Occipital lobe (tissue), 2 donors: Measurements from ENCODE around the gene DAAM1. TPM values are rescaled to one million over a fixed set of nuclear protein-coding genes. Genes with fewer than 3 reads are reported as not detected.

Experiments used
- DNase-seq: peaks from one replicate; lab custom pipeline; 2025; lab: John Stamatoyannopoulos, UW
- total RNA-seq: library from RNA; depleted of rRNA; stranded (reverse); fragments of >200 nt; gene quantifications from one replicate; pipeline ENCODE4 v1.2.3, GENCODE V29; 2014

The DAAM1 gene
- total RNA-seq, 1 donor from 2014 or later = 182 TPM

DNA sequence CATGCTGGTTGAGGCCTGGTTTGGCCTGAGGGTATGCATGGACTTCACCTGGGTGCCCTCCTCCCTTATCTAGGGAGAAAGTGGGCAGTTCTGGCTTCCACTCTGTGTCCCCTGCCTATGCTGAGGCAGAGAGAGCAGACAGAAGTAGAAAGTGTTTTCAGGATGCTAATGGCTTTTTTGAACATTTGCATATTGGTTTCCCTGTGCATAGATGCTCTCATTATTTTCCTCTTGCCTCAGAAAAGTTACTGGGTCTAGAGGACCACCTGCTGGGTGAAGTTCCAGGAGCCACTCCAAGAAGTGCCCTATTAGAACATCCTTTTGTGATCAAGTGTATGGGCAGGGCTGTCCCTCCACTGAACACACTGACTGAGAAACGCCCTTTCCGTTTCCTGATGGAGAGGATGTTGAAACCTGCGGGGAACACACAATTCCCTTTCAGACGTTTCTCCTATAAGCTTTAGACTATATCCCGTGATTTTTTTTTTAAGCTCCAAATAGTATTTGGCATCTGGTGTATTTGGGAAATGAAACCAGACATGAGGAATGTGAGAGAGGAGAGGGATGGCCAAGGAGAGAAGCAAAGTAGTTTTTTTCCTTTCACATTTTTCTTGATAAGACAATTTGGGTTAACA, 66.6 kb downstream of the DAAM1 start:
- DNase-seq = no peak

DNA sequence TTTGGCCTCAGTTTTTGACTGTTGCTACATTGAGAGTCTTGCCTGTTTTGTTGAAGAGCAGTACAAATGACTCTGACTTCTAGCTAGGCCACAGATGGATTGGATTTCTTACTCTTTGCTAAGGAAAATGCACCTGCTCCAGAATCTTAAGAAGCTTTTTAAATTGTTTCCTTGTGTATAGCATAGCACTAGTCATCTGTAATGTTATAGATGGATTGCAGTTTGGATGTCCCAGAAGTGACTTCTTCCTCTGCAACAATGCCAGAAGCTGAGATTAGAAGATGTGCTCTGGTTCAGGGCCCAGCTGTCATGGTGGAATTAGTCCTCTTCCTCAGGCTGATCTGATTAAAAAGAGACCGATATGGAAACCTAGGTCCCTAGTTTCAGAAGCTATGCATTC, 67.9 kb downstream of the DAAM1 start:
- no peak for DNase-seq

DNA sequence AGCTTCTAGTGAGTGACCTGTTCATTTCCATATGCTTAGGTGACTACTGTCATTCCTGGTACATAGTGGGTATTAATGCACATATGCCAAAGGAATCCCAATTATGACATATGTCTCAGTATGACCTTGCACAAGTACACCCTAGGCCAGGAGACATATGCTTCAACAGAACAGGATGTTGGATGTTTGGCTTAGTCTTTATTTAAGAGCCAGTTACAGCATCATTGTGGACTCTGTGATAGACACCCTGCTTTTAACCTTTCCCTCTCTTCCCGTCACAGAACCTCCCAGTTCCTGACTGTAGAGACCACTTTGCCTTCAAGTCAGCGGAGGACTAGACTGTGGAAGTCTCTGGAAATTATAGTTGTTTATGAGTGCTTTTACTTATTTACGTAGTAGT, 72.9 kb downstream of the DAAM1 start:
- DNase-seq = no peak

DNA sequence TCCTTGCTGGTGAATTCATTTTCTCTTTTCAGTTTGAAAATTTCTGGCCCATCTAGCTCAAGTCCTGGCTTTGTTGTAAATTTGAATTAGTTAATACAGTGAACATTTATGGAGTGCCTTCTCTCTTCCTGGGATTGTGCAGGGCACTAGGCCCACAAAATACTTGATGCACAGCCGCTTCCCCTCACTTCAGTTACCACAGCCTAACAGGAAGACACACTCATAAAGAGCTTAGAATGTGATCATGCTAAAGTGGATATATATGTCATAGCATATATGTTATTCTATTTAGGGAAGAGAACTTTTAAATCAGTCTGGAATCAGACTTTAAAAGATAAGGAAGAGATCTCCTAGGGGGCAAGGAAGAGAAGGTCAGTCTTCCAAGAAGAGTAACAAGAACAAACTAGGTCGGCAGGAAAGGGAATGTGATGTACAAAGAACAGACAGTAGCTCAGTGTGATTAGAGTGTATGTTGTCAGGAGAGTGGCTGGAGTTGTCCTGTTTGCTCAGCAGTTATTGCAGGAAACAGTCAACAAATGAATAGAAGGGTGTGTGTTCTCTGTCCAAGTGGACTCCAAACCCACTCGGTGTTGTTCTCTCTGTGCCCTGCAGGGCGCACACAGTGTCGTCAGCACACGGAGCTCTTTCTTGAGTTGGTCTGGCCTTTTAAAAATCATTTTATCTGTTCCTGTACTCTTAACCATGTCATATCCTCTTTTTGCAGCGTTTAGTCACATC, 74.4 kb downstream of the DAAM1 start:
- no peak for DNase-seq

DNA sequence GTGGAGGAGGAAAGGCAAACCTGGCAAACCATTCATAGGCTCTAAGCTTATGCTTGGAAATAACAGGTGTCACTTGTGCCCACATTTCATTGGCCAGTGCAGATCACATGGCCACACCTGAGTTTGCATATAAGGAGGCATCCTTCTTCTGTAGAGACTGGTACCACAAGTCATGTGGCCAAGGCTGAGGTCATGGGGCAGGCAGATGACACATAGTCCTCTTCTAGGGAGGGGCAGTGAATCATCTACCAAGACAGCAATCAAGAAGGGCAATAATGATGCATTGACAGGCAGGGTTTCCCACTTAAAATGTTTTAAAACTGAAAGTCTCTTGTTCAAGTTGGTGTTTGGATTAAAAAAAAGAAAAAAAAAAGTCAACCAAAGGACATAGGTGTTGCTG, 77.3 kb downstream of the DAAM1 start:
- DNase-seq = no peak

DNA sequence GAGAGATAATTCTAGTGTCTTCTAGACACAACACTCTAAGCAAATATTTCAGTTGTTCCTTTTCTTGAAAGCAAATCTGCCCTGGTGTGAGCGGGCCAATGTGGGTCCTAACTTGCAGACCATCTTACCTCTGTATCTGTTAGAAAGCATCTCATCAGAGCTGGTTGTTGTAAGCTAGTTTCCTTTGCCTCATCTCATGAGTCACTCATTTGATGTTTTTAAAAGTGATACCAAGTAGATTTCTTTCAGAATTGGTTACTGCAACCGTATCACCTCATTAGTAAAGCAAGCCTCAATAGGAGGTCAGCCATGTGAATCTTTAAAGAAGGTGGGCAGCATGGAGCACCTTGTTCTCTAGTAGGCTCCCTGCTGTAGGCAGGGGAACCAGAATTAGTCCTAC, 78.6 kb downstream of the DAAM1 start:
- DNase-seq = no peak

DNA sequence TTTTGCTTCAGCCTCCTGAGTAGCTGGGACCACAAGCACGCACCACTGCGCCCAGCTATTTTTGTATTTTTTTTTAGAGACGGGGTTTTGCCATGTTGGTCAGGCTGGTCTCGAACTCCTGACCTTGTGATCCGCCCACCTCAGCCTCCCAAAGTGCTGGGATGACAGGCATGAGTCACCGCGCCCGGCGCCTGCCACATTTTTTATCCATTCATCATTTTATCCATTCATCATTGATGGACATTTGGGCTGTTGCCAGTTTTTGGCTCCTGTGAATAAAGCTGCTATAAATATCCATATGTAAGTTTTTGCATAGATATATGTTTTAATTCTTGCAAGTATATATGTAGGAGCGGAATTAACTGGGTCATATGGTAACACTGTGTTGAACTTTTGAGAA, 79.5 kb downstream of the DAAM1 start:
- DNase-seq = no peak

DNA sequence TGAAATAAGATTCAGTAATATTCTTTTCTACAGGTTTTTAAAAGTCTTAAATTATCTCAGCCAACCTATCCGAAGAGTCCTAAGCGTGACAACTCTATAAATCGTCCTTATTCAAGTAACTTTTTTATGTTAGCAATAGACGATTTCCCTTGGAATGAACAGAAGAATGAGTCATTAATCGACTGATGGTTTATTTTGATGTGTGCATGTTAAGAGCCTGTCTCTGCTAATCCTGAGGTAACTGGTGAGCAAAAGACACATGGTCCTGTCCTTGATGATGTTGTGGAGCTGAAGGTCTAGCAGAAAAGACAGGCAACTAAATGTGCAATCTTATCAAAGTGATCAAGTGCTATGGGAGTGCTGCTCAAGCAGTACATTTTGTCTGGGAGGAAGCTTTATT, 80.4 kb downstream of the DAAM1 start:
- no peak for DNase-seq

DNA sequence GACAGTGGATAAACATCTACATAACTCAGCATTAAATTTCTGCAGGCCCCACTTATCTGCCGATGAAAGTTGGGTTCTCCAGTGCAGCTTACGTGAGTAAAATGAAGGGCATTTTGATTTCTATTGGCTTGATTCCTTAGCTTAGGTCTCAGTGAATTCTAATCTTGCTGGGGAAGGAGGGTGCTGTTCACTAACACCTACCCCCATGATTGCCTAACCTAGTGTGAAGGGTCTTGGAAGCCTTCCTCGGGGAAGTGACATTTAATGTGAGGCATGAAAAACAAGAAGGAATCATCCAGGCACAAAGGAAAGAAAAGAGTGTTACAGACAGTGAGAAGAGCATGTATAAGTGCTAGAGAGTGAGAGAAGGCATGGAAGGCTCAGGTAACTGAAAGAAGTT, 81.0 kb downstream of the DAAM1 start:
- DNase-seq = no peak

DNA sequence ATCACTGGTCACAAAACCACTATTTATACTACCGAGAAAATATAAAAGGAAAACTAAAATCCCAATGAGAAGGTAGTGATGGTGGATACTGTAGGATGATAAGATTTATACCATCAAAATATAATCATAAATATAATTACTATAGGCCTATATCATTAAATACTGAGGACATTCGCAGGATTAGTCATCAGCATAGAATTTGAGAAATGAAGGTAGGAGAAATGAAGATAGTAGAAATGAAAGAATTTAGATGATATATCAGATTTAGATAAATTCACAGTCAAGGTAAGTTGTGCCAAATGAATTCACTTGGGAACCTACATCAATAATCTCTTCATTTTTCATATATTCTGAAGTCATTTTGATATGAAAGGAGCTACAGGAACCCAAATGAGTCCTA, 82.8 kb downstream of the DAAM1 start:
- DNase-seq = no peak

DNA sequence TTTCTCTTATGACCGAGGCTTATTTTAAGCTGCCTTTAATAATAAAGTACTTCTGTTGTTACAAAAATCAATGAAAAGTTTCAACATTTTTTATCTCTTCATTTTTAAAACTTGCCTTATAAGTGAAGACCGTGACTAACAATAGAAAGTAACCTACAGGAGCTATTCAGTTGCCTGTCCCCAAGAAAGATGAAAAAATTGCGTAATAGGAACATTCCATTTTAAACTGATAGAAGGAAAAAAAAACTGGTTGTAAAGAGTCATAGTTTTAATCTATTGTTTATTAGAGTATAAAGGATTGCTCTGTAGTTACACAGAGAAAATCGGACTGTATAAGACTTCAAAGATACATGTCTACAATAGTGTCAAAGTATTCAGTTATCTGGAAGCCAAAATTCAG, 83.3 kb downstream of the DAAM1 start:
- DNase-seq = no peak

DNA sequence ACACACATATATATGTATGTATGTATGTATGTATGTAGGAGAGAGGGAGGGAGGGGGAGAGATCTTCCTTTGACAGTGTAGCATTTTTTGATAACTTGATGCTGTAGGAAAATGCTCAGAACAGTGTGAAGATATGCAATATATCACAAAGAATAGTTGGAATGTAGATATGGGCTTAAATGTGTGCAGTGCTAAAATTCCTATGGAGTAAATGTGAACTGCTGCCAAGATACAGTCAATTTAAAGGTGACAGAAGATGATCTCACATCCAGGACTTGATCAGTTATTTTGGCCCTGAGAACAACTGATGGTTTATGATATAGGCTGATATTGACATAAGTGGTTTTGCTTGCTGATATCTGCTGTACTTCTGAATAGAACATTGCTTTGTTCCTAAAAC, 84.2 kb downstream of the DAAM1 start:
- DNase-seq = no peak

DNA sequence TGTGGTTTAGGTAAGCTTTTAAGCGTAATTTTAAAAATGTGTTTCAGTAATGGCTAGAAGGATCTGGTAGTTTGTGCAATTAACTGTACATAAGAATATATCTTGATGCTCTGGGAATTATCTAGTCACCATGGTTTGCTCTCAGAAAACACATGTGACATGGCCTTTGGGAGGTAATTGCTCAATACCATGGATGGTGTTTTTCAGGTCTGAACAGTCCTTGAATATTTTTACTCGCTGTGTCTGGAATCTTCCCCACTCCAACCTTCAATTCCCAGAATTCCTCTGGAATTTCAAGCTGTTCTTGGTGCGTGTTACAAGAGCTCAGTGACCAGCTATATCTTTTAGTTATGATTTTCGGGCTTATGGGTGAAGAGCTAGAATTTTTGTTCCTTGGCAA, 85.3 kb downstream of the DAAM1 start:
- no peak for DNase-seq

DNA sequence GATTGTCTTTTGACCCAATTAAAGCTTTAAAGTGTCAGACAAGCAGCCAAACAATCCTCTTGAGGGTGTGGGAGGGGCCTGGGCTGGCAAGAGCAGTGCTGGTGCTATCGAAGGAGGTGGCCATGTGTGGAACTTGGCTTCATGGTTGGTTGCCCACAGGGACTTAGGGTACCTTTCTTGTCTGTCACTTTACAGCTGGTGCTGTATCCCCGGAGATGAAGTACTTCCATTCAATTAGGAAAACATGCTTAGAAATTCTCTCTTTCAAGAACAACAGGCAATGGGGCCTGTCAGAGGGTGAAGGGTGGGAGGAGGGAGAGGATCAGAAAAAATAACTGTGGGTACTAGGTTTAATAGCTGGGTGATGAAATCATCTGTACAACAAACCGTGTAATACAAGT, 86.5 kb downstream of the DAAM1 start:
- no peak for DNase-seq

DNA sequence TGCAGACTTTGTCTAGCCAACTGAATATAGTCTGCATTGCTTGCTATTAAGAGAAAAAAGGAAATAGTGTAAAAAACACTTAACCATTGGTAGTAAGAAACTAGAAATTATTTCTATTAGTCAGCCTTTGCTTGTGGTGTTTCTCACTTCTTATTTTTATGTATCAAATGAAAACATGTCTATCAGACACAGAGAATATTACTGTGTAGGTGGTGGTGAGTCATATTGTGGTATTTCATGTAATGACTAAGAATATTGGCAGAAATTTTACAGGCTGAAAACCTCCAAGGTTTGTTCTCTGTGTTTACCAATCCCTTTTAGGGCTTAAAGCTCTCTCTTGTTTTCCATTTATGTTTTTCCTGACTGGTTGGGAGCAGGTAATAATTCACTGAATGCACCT, 87.2 kb downstream of the DAAM1 start:
- no peak for DNase-seq

DNA sequence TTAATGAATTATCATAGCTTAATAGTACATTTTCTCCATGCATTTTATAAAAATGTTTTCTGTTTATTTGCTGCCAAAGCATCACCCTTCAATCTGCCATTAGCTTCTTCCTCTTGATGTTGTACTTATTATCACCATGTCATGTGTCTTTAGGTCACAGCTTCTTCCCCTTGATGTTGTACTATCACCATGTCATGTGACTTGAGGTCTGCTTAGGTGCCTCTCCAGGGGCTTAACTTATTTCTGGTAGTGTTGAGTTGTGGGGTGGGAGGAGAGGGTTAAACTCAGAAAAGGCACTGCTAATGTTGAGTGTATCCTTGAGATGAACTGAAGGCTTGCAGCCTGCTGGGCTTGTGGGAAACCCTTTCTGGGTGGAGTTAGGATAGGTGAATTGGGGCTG, 87.8 kb downstream of the DAAM1 start:
- no peak for DNase-seq

DNA sequence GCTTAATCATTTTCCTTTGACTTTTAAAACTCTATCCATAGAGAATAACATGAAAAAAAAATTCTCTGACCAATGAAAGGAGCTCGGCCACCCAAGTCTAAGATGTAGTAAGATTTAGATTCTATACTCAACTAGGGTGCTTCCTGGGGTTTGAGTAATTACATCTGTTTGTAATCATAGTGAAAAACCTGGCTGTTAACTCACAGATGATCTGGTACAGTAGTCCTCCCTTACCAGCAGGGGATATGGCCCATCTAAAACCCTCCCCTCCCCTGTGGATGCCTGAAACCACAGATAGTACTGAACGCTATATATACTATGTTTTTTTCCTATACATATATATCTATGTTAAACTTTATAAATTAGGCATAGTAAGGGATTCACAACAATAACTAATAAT, 89.2 kb downstream of the DAAM1 start:
- DNase-seq = no peak

DNA sequence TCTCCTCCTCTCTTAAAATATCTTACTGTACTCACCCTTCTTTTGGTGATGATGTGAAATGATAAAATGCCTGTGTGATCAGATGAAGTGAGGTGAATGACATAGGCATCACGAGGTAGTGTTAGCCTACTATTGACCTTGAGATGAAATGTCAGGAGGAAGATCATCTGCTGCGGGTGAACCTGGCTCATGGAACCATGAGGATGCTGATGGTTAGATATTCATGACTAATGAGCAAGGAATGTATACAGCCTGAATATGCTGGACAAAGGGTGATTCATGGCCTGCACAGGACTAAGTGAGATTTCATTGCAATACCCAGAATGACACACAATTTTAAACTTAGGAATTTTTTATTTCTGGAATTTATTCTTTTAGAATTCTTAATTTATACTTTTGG, 89.6 kb downstream of the DAAM1 start:
- DNase-seq = no peak

DNA sequence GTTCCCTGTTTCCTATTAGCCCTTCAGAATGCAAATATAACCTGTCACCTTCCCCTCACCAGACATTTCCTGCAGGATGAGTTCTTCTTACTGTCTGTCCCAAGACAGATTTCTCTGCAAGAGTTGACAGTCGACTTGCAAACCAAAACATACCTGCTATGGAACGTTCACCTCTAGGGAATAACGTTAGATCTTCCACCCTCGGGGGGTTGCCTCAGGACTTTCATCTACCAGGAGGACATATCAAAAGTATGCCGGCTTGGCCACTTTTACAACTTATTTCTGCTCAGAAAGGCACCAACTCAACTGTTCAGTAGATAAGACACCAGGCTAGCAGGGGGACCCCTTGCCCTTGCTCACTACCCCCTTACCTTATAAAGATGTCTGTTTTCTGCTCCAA, 92.5 kb downstream of the DAAM1 start:
- DNase-seq = no peak

DNA sequence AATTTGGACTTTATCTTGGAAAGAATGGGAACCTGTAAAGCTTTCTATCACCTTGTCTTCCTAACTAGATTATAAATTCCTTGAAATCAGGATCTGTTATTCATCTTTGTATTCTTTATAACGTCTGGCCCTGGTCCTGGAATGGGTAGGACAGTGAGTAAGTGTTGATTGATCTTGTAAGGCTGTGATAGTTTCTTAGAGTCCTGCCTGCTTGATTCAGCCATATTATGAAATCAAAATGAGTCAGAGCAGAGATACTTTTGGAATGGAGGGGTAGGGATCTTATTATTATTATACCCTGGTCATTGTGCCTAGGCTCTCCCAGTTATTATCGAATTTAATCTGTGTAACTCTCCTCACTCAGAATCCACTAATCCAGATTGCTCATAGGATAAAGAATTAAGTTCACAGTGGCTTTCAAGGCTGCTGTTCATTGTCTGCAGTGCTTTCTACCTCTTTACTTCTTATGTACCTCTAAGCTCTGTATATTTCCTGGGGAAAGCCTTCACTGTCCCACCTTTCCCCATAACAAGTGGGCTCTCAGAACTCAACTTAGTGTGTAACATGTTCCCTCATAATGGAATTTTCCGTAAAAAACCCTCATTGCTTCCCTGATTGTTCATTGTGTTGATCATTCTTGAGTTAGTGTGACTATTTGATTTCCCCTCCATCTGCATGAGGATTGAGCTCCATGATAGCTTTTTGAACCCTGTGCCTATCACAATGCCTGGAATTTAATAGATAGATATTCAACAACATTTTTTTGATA, 93.3 kb downstream of the DAAM1 start:
- DNase-seq = no peak

DNA sequence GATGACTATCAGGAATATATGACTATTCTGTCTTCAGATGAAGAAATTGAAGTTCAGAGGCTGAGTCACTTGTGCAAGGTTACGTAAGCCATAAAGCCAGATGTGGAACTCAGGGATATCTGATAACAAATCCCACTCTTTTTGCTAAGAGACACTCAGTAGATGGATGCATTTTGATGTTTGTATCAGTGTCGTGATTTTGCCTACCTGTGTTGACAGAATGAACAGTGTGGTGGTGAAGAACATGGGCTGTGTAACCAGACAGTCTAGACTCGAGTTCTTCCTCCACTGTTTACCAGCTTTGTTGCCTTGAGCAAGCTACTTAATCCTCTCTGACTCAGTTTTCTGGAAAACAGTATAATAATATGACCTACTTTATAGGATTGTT, 93.9 kb downstream of the DAAM1 start:
- no peak for DNase-seq

DNA sequence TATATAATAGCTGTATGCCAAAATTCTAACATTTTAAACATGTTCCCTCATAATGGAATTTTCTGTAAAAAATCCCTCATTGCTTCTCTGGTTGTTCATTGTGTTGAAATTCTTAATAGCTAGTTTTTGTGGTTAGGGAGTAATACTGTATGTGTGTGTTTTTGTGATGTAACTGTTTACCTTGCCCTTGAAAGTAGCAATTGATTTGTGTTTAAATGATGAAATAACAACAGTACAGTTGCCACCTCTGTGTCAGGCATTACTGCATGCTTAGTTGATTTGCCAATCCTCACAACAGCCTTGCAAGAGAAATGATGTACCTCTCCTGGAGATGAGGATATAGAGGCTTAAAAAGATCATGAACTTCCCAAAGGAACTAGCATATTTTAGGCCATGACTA, 94.9 kb downstream of the DAAM1 start:
- no peak for DNase-seq

DNA sequence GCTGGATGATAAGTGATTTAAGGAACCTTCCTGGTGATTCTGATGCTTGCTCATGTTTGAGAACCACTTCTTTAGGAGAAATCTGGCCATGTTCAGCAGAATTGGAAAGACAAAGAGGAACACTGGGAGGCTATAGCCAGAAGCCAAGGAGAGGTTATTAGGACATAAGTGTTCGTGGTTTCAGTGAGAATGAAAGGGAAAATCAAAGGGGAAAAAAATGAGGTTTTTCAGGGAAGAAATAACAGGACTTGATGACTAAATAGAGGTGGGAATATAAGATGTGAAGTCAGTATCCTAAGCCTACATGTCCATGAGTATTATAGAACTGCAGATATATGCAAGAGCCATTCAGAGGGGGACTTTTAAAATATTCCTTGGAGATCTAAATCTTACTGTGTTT, 95.6 kb downstream of the DAAM1 start:
- no peak for DNase-seq
